ENCODE results near the gene NRN1L.

The NRN1L gene

GRCh38 chr16:67930678-67931211, 46.1 kb downstream of the NRN1L start:
- H3K27ac ChIP-seq = peak overlapping the region; percentile 17
- no peak for TF ChIP-seq CTCF (conservative IDR thresholded peaks at IDR 0.05; ENCODE audit: low read depth)
- CTCF ChIA-PET = interaction anchor here (1.5 kb wide), 1 partner anchor 114 kb away, joined by 9 read pairs; no protein-coding TSS in a partner anchor
- DNase-seq (ENCODE audit: low spot score) = no peak
- POLR2A ChIA-PET (ENCODE audit: low non-redundant PET) = no interaction called here

- ChIA-PET POLR2A (ENCODE audit: low non-redundant PET) (no interaction called here), CTCF (interaction anchor here (0.7 to 1.5 kb wide), 2 partner anchors 29 to 115 kb away, joined by 3 to 9 read pairs; no protein-coding TSS in a partner anchor)
- no peak for TF ChIP-seq CTCF (conservative IDR thresholded peaks at IDR 0.05; ENCODE audit: low read depth)
- peak within 1 kb of the TSS; percentile 17 for H3K27ac ChIP-seq
- DNase-seq (ENCODE audit: low spot score) = no peak
Observed at GRCh38 chr16:67931712-67932461, 47.2 kb downstream of the NRN1L start, which contains the start of gene CTRL. CTRL (minus strand) TSS chr16:67931862; CDS start chr16:67931852, 10 bp downstream.

GRCh38 chr16:67932462-67932840, 47.8 kb downstream of the NRN1L start:
- CTCF ChIA-PET = interaction anchor here (0.5 to 2.7 kb wide), 3 partner anchors 30 to 155 kb away, joined by 3 to 15 read pairs (median 3); no protein-coding TSS in a partner anchor
- no peak for TF ChIP-seq CTCF (conservative IDR thresholded peaks at IDR 0.05; ENCODE audit: low read depth)
- H3K27ac ChIP-seq = peak overlapping the region; percentile 17
- no peak for DNase-seq (ENCODE audit: low spot score)
- POLR2A ChIA-PET (ENCODE audit: low non-redundant PET) = no interaction called here

GRCh38 chr16:67933805-67934204, 49.1 kb downstream of the NRN1L start:
- TF ChIP-seq CTCF (conservative IDR thresholded peaks at IDR 0.05; ENCODE audit: low read depth) = no peak
- no peak for DNase-seq (ENCODE audit: low spot score)
- CTCF ChIA-PET = interaction anchor here (0.6 to 2.7 kb wide), 5 partner anchors 50 to 752 kb away, joined by 3 to 15 read pairs (median 3); no protein-coding TSS in a partner anchor
- POLR2A ChIA-PET (ENCODE audit: low non-redundant PET) = no interaction called here
- H3K27ac ChIP-seq = peak overlapping the region; percentile 93

- POLR2A ChIA-PET (ENCODE audit: low non-redundant PET) = no interaction called here
- TF ChIP-seq CTCF (conservative IDR thresholded peaks at IDR 0.05; ENCODE audit: low read depth) = no peak
- H3K27ac ChIP-seq = peak overlapping the region; percentile 93
- DNase-seq (ENCODE audit: low spot score) = no peak
- CTCF ChIA-PET = interaction anchor here (0.6 to 2.7 kb wide), 4 partner anchors 9 to 124 kb away, joined by 3 to 15 read pairs (median 5); no protein-coding TSS in a partner anchor
Observed at GRCh38 chr16:67934306-67935100, 49.8 kb downstream of the NRN1L start.

GRCh38 chr16:67935101-67935401, 50.4 kb downstream of the NRN1L start:
- ChIA-PET POLR2A (ENCODE audit: low non-redundant PET) (no interaction called here), CTCF (interaction anchor here (1.0 to 2.7 kb wide), 2 partner anchors 9 to 51 kb away, joined by 4 to 15 read pairs; no protein-coding TSS in a partner anchor)
- peak overlapping the region; percentile 93 for H3K27ac ChIP-seq
- DNase-seq (ENCODE audit: low spot score) = no peak
- no peak for TF ChIP-seq CTCF (conservative IDR thresholded peaks at IDR 0.05; ENCODE audit: low read depth)
